ENCODE results near the gene FGF12.

Gene FGF12

GRCh38 chr3:192171213-192171612 lies 556.1 kb downstream of the FGF12 start:
- DNase-seq: no peak

GRCh38 chr3:192170659-192171058 lies 556.7 kb downstream of the FGF12 start:
- DNase-seq: no peak

GRCh38 chr3:192170031-192170430 lies 557.3 kb downstream of the FGF12 start:
- DNase-seq: no peak

DNA sequence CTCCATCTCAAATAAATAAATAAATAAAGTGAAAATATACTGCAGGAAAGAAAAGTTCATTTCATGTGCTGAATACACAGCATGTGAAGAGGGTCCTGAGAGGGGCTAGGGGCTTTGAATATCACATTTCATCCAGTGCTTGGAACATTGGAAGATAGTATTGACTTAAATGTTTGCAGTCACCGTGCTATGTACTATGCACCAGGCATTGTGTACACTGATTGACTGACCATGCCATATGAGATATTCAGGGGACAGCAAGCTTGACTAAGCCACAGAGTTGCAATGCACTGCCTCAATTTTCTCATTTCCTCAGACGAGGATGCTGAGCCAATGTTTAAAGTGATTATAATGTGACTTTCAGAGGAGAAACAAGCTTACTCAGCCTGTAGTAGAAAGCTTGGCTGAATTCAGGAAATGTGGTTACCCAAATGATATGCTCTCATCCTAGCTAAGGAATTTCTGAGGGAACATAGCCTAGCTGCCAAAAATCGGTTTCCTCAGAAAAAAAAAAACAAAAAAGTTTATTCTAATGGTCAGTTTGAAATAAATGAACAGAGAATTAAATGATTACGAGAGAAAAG lies 557.9 kb downstream of the FGF12 start:
- DNase-seq: no peak

- DNase-seq: no peak
Measured at GRCh38 chr3:192168202-192168601, 559.1 kb downstream of the FGF12 start.

- no peak for DNase-seq
Measured at GRCh38 chr3:192165552-192165951, 561.8 kb downstream of the FGF12 start.

GRCh38 chr3:192161661-192162060 lies 565.7 kb downstream of the FGF12 start:
- DNase-seq: no peak

DNA sequence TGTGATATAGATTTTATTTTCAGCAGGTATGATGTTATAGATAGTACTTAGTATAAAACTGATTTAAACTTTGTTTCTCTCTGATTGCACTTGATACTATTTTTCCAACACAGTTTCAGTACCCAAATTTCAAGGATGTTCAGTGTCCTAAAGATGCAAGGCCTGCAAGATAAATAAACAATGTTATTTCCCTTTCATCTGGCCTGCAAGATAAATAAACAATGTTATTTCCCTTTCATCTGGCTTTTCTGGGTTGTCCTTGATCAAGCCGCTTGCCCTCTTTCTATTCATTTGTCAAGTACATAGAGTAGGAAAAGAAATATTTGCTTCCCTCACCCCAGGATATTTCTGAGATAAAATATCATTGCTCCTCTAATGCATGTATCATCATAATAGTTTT lies 571.0 kb downstream of the FGF12 start:
- DNase-seq: no peak

- no peak for DNase-seq
Measured at GRCh38 chr3:192155194-192155593, 572.1 kb downstream of the FGF12 start.

DNA sequence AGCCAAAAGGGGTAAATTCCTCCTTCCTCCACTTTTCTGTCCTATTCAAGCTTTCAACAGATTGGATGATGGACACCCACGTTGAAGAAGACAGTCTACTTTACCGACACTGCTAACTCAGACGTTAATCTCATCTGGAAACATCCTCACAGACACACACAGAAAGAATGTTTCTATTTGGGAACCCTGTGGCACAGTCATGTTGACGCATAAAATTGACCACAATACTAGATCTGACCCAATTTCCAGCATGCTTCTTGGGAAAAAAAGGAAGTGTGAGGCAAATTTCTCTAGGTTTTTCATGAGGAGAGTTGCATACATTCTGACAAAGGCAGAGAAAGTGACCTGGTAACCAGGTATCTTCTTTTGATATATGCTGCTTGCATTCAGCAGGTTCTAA lies 594.1 kb downstream of the FGF12 start:
- no peak for DNase-seq

- DNase-seq: no peak
Measured at GRCh38 chr3:192130534-192131132, 596.7 kb downstream of the FGF12 start.

GRCh38 chr3:192129586-192129985 lies 597.8 kb downstream of the FGF12 start:
- no peak for DNase-seq

DNA sequence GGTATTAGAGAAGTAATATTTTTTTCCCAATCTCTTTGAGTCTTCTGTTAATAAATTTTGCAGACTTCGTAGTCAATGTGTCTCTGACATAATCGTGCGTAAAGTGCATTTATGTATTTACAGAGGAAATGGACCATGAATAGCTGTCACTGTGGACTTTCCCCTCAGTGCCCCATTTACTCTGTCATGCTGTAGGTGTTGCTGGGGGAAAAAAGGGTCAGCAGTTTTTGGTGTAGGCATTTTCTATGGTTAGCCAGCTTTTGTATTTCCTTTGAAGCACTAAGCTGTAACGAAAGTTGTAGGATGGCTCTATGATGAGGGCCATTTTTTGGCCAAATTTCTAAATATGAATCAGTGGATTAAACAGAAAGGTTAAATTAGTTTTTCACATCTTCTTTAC lies 598.4 kb downstream of the FGF12 start:
- DNase-seq: no peak

DNA sequence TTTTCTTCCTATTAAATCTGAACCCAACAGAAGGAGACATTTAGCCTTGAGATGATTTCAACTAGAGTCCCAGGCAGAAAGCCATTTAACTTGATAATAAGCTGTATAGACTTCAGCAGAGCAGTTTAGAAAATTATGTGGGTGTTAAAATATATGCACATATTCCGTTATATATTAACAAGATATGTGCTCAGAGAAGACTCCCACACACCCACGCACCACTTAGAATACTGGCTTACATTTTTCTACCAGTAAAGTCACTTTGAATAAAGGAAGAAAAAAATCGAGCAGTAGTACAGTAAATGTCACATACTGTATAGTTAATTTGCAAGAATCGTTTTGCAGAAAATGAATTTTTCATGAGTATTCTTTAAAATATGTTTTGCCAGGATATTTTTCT lies 599.3 kb downstream of the FGF12 start:
- no peak for DNase-seq

DNA sequence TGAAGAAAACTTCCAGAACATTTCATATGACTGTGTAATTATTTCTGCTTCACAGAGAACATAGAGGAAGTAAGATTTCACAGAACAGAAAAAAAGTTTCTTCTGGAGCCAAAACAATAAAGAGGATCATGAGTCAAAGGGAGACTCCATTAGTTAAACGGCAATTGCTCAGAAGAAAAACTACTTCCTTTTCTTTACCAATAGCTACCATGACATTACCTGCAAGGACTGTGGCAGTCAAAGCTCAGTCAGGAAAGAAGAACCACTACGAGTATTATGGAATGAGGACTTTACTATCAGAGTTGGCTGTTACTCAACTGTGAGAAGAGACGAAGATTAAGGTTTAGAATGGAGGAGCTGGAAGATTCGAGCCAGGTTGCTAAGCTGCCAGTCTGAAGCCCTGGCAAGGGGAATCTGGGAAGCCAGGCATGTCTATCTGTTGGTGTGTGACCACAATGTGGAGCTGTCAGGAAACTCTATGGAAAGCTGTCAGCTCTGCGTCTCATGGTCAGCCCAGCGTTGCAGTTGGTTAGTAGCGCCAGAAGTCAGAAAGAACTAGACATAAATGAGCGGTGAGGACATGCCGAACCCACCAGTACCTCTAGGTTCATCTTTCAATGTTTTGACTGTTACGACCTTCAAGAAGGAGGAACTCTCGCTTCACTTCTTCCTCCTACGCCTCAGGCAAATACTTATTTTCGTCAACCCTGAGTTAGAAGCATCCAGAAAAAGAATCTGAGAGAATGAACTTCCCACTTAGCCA lies 604.3 kb downstream of the FGF12 start:
- DNase-seq: no peak

DNA sequence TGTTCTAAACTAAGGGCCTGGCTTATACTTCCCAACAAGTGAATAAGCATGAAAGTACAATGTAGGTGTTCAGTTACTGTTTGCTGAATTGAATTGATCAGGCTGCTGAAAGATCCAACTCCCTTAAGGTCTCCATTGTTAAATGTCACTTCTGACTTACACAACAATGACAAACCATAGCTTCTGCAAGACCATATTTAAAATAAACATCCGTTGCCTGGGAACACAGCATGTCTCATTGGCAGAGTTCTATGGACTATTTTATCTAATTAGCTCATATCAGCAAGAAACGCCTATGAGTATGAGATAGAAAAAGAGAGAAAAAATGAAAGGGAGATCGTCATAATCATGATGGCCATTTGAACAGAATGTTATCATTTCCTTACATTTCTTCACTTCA lies 605.4 kb downstream of the FGF12 start:
- no peak for DNase-seq

- no peak for DNase-seq
Measured at GRCh38 chr3:192108820-192109219, 618.5 kb downstream of the FGF12 start.

- no peak for DNase-seq
Measured at GRCh38 chr3:192106543-192106942, 620.8 kb downstream of the FGF12 start.

- DNase-seq: no peak
Measured at GRCh38 chr3:192092388-192093005, 634.8 kb downstream of the FGF12 start.

- DNase-seq: no peak
Measured at GRCh38 chr3:192091831-192092230, 635.5 kb downstream of the FGF12 start.

GRCh38 chr3:192090586-192090985 lies 636.8 kb downstream of the FGF12 start:
- DNase-seq: no peak

Measured in activated CD4-positive, CD25-positive, alpha-beta regulatory T cell treated with anti-CD3 and anti-CD28 coated beads, Interleukin-2, amount 50 U/mL, for 72 hours (primary cell).